ENCODE measurements around the gene HADH.

The HADH gene

GRCh38 chr4:108081256-108081655 is 91.6 kb downstream of the HADH start:
- TF ChIP-seq, protein P1, sequence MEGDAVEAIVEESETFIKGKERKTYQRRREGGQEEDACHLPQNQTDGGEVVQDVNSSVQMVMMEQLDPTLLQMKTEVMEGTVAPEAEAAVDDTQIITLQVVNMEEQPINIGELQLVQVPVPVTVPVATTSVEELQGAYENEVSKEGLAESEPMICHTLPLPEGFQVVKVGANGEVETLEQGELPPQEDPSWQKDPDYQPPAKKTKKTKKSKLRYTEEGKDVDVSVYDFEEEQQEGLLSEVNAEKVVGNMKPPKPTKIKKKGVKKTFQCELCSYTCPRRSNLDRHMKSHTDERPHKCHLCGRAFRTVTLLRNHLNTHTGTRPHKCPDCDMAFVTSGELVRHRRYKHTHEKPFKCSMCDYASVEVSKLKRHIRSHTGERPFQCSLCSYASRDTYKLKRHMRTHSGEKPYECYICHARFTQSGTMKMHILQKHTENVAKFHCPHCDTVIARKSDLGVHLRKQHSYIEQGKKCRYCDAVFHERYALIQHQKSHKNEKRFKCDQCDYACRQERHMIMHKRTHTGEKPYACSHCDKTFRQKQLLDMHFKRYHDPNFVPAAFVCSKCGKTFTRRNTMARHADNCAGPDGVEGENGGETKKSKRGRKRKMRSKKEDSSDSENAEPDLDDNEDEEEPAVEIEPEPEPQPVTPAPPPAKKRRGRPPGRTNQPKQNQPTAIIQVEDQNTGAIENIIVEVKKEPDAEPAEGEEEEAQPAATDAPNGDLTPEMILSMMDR (IDR thresholded peaks at IDR 0.05) = no peak

All from LNCAP (cell line).